Activated naive CD8-positive, alpha-beta T cell treated with anti-CD3 and anti-CD28 coated beads, Interleukin-2, amount 10 ng/mL, durations not matched to agents 7 days and 5 days (primary cell): ENCODE data around the gene BLNK. TPM values are rescaled to one million over a fixed set of nuclear protein-coding genes. Genes with fewer than 3 reads are reported as not detected.
"Not testable (repeated sequence)": the region's sequence is repeated elsewhere in the genome, so short reads cannot be mapped to it uniquely, and the experiment has no call there.

Experiments used
- ATAC-seq: fragments of 150-1000 bp; cut with Tn5 transposase; one replicate; pipeline ENCODE4 v1.10.0; 2021; ENCODE audit warnings: low read depth, moderate library complexity
- POLR2A ChIA-PET: fragments of 350-600 bp; sonication (Branson Sonifier 250); formaldehyde crosslinking; loops from one replicate; lab custom pipeline; 2021; ENCODE audit warnings: antibody characterized with exemption; lab: Charles Lee
- DNase-seq: peaks from one replicate; pipeline ENCODE4 v3.0.0; 2021
- H3K27ac Mint-ChIP-seq: one replicate; pipeline ENCODE4 v1.8.0; 2022; ENCODE audit warnings: mild to moderate bottlenecking, mixed read lengths
- H3K27me3 Mint-ChIP-seq: one replicate; pipeline ENCODE4 v1.8.0; 2022; ENCODE audit warnings: mild to moderate bottlenecking, moderate library complexity, mixed read lengths
- H3K36me3 Mint-ChIP-seq: one replicate; pipeline ENCODE4 v1.8.0; 2021; ENCODE audit warnings: mild to moderate bottlenecking, mixed read lengths
- H3K4me1 Mint-ChIP-seq: one replicate; pipeline ENCODE4 v1.8.0; 2021; ENCODE audit warnings: mixed read lengths
- H3K4me3 Mint-ChIP-seq: one replicate; pipeline ENCODE4 v1.8.0; 2022; ENCODE audit warnings: mild to moderate bottlenecking, moderate library complexity, mixed read lengths
- H3K9me3 Mint-ChIP-seq: one replicate; pipeline ENCODE4 v1.8.0; 2021; ENCODE audit warnings: mixed read lengths
- total RNA-seq, 2 experiments: library from RNA; stranded (reverse); gene quantifications; one replicate each; pipeline ENCODE4 v1.2.3, GENCODE V29; 2021

BLNK gene
- total RNA-seq, 2 experiments from 2014 or later, result 0.43 to 0.44 TPM

DNA sequence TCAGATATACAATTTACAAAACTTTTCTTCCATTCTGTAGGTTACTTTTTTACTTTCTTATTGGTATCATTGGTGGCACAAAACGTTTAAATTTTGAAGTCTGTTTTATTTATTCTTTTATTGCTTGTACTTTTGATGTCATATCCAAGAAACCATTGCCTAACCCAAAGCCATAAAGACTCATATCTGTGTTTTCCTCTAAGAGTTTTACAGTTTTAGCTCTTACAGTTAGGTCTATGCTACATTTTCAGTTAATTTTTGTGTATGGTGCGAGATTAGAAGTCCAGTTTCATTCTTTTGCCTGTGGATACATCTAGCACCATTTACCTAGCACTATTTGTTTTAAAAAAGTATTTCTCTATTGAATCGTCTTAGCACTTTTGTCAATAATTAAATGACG lies 53.7 kb downstream of the BLNK start:
- POLR2A ChIA-PET, result no interaction called here
- ATAC-seq, result no peak
- H3K36me3 Mint-ChIP-seq, result no peaks in the 10 kb centered on the region
- no peaks in the 10 kb centered on the region for H3K9me3 Mint-ChIP-seq
- H3K27me3 Mint-ChIP-seq, result peaks cover 23% of the 10 kb centered on the region
- H3K27ac Mint-ChIP-seq, result no peak overlapping the region
- H3K4me3 Mint-ChIP-seq, result no peak overlapping the region
- H3K4me1 Mint-ChIP-seq, result no peaks in the 10 kb centered on the region
- DNase-seq, result no peak

DNA sequence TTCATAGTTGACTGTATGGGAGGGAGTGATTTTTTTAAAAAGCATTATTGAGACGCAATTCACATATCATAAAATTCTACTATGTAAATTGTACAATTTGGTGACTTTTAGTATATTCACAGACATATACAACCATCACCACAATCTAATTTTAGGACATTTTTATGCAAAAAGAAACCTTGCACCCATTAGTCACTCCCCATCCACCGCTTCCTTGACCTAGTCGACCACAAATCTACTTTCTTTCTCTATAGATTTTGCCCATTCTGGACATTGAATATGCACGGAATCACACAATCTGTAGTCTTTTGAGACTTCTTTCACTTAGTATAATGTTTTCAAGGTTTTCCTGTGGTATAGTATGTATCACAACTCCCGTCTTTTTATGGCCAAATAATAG lies 54.6 kb downstream of the BLNK start:
- POLR2A ChIA-PET, result no interaction called here
- Mint-ChIP-seq H3K36me3 (no peaks in the 10 kb centered on the region), H3K4me3 (no peak overlapping the region), H3K27ac (no peak overlapping the region), H3K9me3 (no peaks in the 10 kb centered on the region), H3K4me1 (no peaks in the 10 kb centered on the region), H3K27me3 (peaks cover 23% of the 10 kb centered on the region)
- ATAC-seq (no peak), DNase-seq (no peak)

DNA sequence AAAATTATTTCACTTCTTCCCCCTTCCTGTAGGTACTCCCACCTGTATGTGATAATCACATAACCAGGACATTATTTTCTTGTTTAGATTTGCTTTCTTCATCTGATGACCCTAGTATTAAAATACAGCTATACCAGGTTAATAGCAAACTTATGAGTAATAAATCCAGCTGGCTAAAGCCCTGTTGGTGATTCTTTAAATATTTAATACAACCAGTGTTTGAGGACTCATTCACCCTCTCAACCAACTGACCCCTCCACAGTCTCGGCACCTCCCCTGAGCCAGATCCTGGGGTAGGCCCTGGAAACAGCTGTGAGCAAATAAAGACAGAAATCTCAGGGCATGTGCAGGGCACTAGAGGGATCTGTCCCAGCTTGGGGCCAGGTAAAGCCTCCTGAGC lies 58.5 kb downstream of the BLNK start:
- POLR2A ChIA-PET, result no interaction called here
- DNase-seq (no peak), ATAC-seq (no peak)
- Mint-ChIP-seq H3K27ac (no peak overlapping the region), H3K9me3 (no peaks in the 10 kb centered on the region), H3K4me1 (no peaks in the 10 kb centered on the region), H3K4me3 (no peak overlapping the region), H3K27me3 (peaks cover 4% of the 10 kb centered on the region), H3K36me3 (no peaks in the 10 kb centered on the region)

DNA sequence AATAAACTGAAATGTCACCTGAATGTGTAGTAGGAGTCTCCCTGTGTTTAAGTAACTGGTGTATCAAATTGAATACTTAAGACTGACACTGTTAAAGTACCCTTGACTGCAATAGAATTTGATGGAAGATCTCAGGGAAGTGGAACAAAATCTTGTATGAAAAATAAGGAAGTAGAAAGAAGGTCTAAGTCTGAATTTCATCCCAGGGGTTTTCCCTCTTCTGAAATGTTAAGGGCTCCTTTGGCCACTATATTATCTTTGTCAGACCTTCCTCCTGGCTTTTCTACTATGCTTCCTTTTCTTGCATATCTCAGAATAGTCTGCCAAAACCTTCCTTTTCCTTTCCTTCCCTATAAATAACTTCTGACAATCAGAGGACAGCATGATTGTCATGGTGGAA lies 59.6 kb downstream of the BLNK start:
- POLR2A ChIA-PET, result no interaction called here

DNA sequence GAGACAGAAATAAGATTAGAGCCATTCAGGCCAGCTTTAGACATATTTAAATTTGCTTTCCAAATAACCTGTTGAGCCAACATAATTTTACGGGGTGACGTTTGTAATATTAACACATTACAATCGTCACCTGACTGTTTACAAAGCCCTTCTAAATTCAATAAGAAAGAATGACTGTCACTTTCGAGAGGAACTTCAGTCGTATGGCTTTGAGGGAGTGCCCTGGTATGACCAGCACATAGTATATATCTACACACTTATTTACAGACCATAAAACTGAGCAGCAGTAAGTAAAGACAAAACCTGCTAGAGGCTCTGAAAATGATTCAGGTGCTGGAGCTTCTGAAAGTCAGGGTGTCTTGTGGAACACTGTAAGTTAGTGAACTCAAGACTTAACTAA lies 62.4 kb downstream of the BLNK start:
- Mint-ChIP-seq H3K27ac (no peak overlapping the region), H3K27me3 (peaks cover 4% of the 10 kb centered on the region), H3K9me3 (no peaks in the 10 kb centered on the region), H3K36me3 (no peaks in the 10 kb centered on the region), H3K4me1 (no peaks in the 10 kb centered on the region), H3K4me3 (no peak overlapping the region)
- POLR2A ChIA-PET, result no interaction called here
- ATAC-seq (no peak), DNase-seq (no peak)

More for the DNA sequence above, 59.6 kb downstream of the BLNK start:
- no peak overlapping the region for H3K27ac Mint-ChIP-seq
- DNase-seq (no peak), ATAC-seq (no peak)
- no peak overlapping the region for H3K4me3 Mint-ChIP-seq
- no peaks in the 10 kb centered on the region for H3K27me3 Mint-ChIP-seq
- no peaks in the 10 kb centered on the region for H3K36me3 Mint-ChIP-seq
- H3K9me3 Mint-ChIP-seq, result no peaks in the 10 kb centered on the region
- H3K4me1 Mint-ChIP-seq, result no peaks in the 10 kb centered on the region

DNA sequence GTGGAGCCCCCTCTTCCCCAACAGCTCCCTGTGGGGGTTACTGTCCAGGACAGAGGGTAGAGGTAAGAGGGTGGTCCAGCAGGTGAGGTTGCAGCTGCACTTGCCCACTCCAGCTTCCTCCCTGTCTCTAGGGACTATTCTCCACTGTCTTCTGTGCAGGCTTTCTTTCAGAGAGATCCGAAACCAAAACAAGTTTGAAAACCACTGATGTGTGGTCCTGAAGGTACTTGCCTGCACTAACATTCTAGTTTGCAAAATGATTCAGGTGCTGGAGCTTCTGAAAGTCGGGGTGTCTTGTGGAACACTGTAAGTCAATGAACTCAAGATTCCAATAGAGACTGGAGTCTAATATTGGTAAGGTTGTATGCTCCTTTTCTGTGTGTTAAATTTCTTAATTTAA lies 63.1 kb downstream of the BLNK start:
- Mint-ChIP-seq H3K27me3 (peaks cover 4% of the 10 kb centered on the region), H3K27ac (no peak overlapping the region), H3K36me3 (no peaks in the 10 kb centered on the region), H3K4me3 (no peak overlapping the region), H3K9me3 (no peaks in the 10 kb centered on the region), H3K4me1 (no peaks in the 10 kb centered on the region)
- DNase-seq, result no peak
- no peak for ATAC-seq
- POLR2A ChIA-PET, result no interaction called here

DNA sequence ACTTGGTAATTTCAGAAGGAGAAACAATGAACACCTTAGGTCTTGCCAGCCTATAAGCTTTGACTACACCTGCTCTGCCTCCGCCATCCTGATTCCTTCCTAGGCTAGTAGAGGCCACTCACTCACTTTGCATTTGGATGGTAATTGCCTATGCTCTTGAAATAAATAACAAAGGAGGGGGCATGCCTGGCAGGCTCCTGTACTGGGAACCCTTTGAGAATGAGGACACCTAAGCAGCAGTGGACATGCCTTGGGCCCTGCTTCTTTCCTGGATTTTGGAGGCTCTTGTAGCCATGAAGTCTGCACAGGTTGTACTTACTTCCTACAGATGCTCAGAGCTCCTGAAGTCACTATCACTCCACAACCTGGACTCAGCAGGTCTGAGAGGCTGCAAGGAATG lies 65.8 kb downstream of the BLNK start:
- Mint-ChIP-seq H3K4me3 (no peak overlapping the region), H3K27me3 (peaks cover 4% of the 10 kb centered on the region), H3K9me3 (no peaks in the 10 kb centered on the region), H3K4me1 (no peaks in the 10 kb centered on the region), H3K36me3 (no peaks in the 10 kb centered on the region), H3K27ac (no peak overlapping the region)
- ATAC-seq (no peak), DNase-seq (no peak)
- POLR2A ChIA-PET, result no interaction called here

DNA sequence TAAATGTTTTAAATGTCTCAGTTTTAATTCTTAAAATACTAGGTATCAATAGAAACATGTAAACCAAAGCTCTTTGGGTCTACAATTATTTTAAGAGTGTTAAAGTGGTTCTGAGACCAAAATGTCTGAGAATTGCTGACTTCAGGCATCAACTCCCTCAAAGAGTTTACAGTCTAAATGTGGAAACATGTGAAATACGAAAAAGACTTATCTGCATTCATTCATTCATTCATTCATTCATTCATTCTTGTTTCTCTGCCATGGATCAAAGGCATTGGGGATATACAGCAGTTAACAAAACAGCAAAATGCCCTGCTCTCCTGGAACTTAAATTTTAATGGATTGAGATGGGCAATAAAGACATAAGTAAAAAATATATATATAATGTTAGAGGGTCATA lies 69.8 kb downstream of the BLNK start:
- ATAC-seq (no peak), DNase-seq (no peak)
- H3K27ac Mint-ChIP-seq, result no peak overlapping the region
- no peaks in the 10 kb centered on the region for H3K9me3 Mint-ChIP-seq
- no peaks in the 10 kb centered on the region for H3K36me3 Mint-ChIP-seq
- no peak overlapping the region for H3K4me3 Mint-ChIP-seq
- H3K27me3 Mint-ChIP-seq, result peaks cover 7% of the 10 kb centered on the region
- POLR2A ChIA-PET, result no interaction called here
- no peaks in the 10 kb centered on the region for H3K4me1 Mint-ChIP-seq

DNA sequence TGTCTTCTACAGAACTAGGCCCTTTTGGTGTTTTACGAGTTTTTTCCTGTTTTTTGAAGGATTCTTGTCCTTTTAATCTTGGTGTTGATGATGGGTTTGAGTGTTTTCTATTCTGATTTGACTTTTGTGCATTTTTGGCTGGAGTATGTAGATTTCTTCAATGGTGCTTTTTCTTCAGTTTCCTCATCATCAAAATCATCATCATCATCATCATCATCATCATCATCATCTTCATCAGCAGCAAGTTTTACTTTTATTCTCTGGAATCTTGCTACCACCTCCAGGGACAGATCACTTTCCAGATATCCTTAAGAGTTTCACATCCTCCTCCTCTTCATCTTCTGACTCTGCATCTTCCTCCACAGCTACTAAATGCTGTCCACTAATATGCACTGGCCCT lies 81.9 kb downstream of the BLNK start:
- H3K4me3 Mint-ChIP-seq, DNase-seq, ATAC-seq, H3K27ac Mint-ChIP-seq, H3K36me3 Mint-ChIP-seq, POLR2A ChIA-PET, H3K4me1 Mint-ChIP-seq, H3K9me3 Mint-ChIP-seq: not testable (repeated sequence)
- peaks cover 14% of the 10 kb centered on the region for H3K27me3 Mint-ChIP-seq

DNA sequence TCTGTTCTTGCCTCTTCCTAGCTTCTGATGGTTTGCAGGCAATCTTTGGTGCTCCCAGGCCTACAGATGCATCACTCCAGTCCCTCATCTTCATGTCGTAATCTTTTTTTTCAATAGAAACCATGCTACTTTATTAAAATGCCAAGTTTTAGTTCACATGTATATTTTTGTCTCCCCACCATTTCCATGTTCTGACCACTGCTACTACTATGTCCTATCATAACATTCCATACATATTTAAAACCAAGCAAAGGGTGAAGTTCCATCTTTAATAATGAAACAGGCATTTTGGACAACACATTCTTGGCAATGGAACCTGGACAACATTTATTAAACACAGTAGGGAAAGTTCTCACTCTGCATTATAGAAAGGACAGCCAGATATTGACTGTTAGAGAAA lies 82.5 kb downstream of the BLNK start:
- no peak for ATAC-seq
- POLR2A ChIA-PET, result no interaction called here
- DNase-seq, result no peak
- Mint-ChIP-seq H3K27ac (no peak overlapping the region), H3K4me1 (no peaks in the 10 kb centered on the region), H3K4me3 (no peak overlapping the region), H3K36me3 (no peaks in the 10 kb centered on the region), H3K9me3 (peaks cover 2% of the 10 kb centered on the region), H3K27me3 (peaks cover 11% of the 10 kb centered on the region)

DNA sequence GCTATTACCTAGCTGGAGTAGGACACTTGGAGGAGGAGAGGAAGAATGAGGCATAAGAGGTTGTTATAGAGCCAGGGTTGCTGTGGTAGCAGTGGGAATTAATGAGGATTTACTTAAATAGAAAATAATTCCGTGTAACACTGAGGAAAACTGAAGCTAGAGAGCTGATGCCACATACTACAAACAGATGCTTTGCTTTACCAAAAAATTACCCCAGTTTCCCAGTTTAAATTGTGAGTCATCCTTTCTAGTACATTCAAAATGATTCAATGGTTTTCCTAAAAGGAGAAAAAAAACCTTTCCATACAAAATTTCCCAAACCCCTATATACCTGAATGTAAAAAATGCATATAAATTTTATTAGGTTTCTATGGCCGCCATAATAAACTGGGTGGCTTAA lies 82.9 kb downstream of the BLNK start:
- no peaks in the 10 kb centered on the region for H3K4me1 Mint-ChIP-seq
- DNase-seq (no peak), ATAC-seq (no peak)
- no peak overlapping the region for H3K27ac Mint-ChIP-seq
- no peak overlapping the region for H3K4me3 Mint-ChIP-seq
- peaks cover 4% of the 10 kb centered on the region for H3K9me3 Mint-ChIP-seq
- POLR2A ChIA-PET, result no interaction called here
- H3K36me3 Mint-ChIP-seq, result no peaks in the 10 kb centered on the region
- peaks cover 13% of the 10 kb centered on the region for H3K27me3 Mint-ChIP-seq

DNA sequence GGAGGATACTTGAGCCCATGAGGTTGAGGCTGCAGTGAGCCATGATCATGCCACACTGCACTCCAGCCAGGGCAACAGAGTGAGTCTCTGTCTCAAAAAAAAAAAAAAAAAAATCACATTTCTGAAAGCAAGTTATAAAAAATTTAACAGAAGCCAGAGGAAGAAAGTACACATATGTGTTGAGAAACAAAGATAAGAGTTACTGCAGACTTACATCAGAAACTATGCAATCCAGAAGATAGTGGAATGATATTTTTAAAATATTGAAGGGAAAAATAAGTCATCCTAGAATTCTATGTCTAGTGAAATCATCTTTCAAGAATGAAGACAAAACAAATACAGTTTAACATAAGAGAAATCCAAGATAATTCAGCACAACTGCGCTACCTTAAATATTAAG lies 94.4 kb downstream of the BLNK start:
- no peaks in the 10 kb centered on the region for H3K4me1 Mint-ChIP-seq
- peaks cover 19% of the 10 kb centered on the region for H3K9me3 Mint-ChIP-seq

DNA sequence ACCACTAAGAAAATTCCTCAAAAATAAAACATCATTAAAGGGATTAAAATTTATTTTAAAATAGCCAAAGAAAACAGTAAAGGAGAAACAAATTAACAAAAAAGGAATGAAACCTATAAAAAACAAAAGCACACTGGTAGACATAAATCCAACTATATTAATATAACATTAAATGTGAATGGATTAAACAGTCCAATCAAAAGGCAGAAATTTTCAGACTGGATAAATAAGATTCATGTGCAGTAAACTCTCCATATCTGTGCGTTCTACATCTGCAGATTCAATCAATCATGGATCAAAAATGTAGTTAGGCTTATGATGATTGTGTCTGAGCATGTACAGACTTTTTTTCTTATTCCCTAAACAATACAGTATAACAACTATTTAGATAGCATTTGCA lies 98.7 kb downstream of the BLNK start:
- ATAC-seq (no peak), DNase-seq (no peak)
- peaks cover 26% of the 10 kb centered on the region for H3K9me3 Mint-ChIP-seq
- peaks cover 7% of the 10 kb centered on the region for H3K36me3 Mint-ChIP-seq
- POLR2A ChIA-PET, result no interaction called here
- H3K4me1 Mint-ChIP-seq, result no peaks in the 10 kb centered on the region
- peaks cover 22% of the 10 kb centered on the region for H3K27me3 Mint-ChIP-seq
- no peak overlapping the region for H3K4me3 Mint-ChIP-seq
- no peak overlapping the region for H3K27ac Mint-ChIP-seq

More for the DNA sequence above, 94.4 kb downstream of the BLNK start:
- ATAC-seq, result no peak
- no peak overlapping the region for H3K27ac Mint-ChIP-seq
- peaks cover 3% of the 10 kb centered on the region for H3K36me3 Mint-ChIP-seq
- H3K4me3 Mint-ChIP-seq, result no peak overlapping the region
- POLR2A ChIA-PET, result no interaction called here
- H3K27me3 Mint-ChIP-seq, result peaks cover 33% of the 10 kb centered on the region
- no peak for DNase-seq

DNA sequence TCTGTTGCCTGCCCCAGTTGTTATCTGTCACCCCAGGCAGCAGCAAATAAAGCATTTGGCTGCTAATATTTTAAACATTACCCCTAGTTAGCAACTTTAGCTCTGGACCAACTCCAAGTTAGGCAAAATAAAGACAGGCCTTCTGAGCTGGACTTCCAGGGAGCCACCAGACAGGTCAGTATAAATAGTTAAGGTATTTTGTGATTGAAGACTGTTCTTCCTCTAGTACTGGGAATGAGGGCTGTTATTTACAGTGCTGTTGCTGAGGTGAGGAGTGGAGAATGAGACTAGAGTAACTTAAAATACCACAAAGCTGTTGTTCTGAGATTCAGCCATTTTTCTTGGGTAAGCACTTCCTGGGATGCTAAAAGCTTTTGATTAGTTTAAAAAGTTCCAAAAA lies 101.1 kb downstream of the BLNK start:
- Mint-ChIP-seq H3K27me3 (peaks cover 15% of the 10 kb centered on the region), H3K36me3 (peaks cover 12% of the 10 kb centered on the region), H3K9me3 (peaks cover 24% of the 10 kb centered on the region), H3K4me3 (no peak overlapping the region), H3K4me1 (no peaks in the 10 kb centered on the region), H3K27ac (no peak overlapping the region)
- DNase-seq (no peak), ATAC-seq (no peak)
- POLR2A ChIA-PET, result no interaction called here

DNA sequence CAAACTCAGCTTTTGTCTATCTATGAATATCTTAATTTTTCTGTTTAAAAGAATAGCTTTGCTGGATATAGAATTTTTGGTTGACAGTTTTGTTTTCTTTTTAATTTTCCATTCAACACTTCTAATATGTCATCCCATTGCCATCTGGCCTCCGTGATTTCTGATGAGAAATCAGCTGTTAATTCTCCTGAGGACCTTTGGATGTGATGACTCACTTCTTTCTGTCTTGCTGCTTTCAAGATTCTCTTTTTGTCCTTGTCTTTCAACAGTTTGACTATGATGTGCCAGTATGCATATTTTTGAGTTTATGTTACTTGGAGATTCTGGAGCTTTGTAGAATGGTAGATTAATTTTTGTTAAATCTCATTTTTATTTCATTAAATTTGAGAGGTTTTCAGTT lies 102.8 kb downstream of the BLNK start:
- H3K27me3 Mint-ChIP-seq, result peaks cover 6% of the 10 kb centered on the region
- peaks cover 21% of the 10 kb centered on the region for H3K36me3 Mint-ChIP-seq
- H3K27ac Mint-ChIP-seq, result no peak overlapping the region
- peaks cover 1% of the 10 kb centered on the region for H3K4me1 Mint-ChIP-seq
- DNase-seq, result no peak
- H3K4me3 Mint-ChIP-seq, result no peak overlapping the region
- POLR2A ChIA-PET, result no interaction called here
- H3K9me3 Mint-ChIP-seq, result peaks cover 26% of the 10 kb centered on the region
- ATAC-seq, result no peak
